Measurements from ENCODE around the gene ADD1. TPM values are rescaled to one million over a fixed set of nuclear protein-coding genes. Genes with fewer than 3 reads are reported as not detected.

The ADD1 gene
- total RNA-seq, 1 experiment from 2014 or later = 62.5 TPM

DNA sequence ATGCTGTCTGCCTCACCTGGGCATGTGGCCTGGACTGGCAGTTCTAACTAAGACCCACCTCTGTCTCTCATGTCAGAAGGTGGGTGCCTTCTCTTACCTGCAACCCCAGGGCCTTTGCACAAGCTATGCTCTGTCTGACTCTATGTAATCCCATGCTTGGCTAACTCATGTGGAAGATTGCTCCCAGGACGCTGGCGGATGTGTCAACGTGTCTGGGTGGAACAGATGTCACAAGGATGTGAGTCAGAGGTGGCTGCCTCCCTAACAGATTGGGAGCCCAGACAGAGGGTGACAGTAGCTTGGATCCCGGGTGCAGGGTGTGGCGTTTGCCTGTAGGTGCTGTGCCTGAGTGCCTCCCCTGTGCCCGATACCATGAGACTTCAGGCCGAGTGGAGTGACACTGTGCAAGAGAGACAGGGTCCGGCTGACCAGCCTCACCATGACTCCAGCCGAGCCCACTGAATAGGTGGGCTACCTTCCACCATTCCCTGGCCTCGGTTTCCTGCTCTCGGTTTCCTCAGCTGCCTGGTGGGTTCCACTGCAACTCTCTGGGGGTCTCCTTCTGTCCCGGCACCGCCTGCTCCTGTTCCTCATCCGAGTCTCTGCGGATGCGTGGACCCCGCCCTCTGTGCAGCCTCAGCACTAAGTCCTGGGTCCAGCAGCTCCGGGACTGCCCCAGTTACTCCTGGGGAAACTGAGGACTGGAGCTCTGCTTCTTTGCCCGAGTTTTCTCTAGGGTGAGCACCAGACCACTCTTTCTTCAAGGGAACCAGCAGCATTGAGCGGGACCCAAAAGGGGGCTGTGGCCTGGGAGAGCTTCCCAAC lies 39.8 kb upstream of the ADD1 start:
- Histone ChIP-seq H3K36me3 (no peaks in the 10 kb centered on the region; the same call in 1 of the 2 replicates), H3K9me3 (no peaks in the 10 kb centered on the region), H3K27me3 (no peaks in the 10 kb centered on the region), H3K4me3 (no peak overlapping the region)
- DNase-seq = no peak

- Histone ChIP-seq H3K36me3 (no peaks in the 10 kb centered on the region; the same call in 1 of the 2 replicates), H3K27me3 (no peaks in the 10 kb centered on the region), H3K9me3 (no peaks in the 10 kb centered on the region), H3K4me3 (no peak overlapping the region)
- DNase-seq = no peak
Measured at GRCh38 chr4:2804449-2804972, 39.1 kb upstream of the ADD1 start.

DNA sequence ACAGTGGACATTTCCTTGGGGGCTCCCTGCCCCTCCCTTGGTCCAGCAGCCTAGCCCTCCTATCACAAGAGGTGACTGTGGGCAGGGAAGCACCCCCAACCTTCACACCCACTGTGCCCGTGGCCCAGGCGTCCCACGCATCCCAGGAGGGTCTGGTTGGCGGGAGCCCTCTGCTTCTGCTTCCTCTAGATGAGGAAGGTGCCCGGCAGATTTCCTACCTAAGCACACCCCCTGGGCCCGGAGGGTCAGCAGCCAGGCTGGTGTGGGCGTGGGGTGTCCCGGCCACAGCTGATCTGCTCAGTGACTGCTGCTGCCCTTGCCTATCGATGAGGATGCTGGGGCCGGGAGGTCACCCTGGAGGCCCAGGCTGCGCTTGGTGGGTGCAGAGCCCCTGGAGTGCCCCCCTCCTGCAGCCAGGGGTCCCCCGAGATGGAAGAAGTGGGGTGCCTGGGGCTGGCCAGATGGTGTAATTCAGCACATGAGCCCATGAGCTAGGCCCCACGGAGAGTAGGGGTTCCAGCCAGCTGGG lies 38.6 kb upstream of the ADD1 start:
- no peak for DNase-seq
- H3K36me3 ChIP-seq = no peaks in the 10 kb centered on the region; the same call in 1 of the 2 replicates
- no peaks in the 10 kb centered on the region for H3K9me3 ChIP-seq
- no peak overlapping the region for H3K4me3 ChIP-seq
- no peaks in the 10 kb centered on the region for H3K27me3 ChIP-seq

- no peak for DNase-seq
- Histone ChIP-seq H3K9me3 (no peaks in the 10 kb centered on the region), H3K27me3 (no peaks in the 10 kb centered on the region), H3K4me3 (no peak overlapping the region), H3K36me3 (no peaks in the 10 kb centered on the region; the same call in 1 of the 2 replicates)
Measured at GRCh38 chr4:2805712-2806389, 37.8 kb upstream of the ADD1 start.

DNA sequence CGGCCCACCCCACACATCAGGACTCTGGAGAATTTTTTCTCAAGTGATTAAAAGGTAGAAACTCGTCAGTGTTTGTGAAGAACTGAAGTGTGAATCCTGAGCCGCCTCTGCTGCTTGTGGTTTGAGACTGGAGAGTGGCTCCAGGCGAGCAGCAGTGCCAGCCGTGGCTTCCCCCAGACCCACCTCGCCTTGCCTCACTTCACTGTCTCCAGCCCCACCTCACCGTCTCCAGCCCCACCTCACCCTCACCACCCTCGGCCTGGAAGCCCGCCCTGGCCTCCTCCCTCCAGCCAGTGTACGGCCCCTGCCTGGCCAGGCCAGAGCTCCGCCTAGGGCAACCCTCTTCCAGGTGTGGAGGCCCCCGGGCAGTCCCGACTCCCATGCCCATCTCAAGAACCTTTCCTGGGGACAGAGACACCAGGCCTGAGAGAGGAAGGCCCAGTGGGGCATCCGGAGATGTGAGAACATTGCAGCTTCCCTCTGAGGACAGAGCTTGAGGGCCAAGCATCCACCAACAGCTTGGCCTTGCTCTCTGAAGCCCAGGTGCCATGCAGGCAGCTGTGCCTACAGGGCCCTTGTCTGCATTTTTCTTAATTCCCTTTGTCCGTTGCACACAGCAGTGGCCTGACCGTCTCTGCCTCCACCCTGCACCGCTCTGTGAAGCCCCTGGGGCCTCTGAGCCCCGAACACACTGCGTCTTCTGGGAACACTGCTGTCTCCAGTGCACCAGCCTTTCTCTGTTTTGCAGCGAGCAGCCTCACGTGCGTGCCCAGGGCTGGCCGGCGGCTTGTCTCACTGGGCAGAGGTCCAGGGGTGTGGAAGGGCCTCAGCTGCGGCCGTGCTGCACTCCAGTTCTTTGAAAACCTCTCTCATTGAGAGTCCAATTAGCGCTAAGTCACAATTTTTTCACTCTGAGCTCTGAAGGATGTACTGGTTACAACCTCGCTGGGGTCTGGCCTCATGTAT lies 37.0 kb upstream of the ADD1 start:
- H3K4me3 ChIP-seq = no peak overlapping the region
- H3K27me3 ChIP-seq = no peaks in the 10 kb centered on the region
- H3K9me3 ChIP-seq = no peaks in the 10 kb centered on the region
- no peak for DNase-seq
- H3K36me3 ChIP-seq = no peaks in the 10 kb centered on the region

GRCh38 chr4:2807571-2807970 lies 36.1 kb upstream of the ADD1 start:
- Histone ChIP-seq H3K27me3 (no peaks in the 10 kb centered on the region), H3K36me3 (no peaks in the 10 kb centered on the region), H3K4me3 (no peak overlapping the region), H3K9me3 (no peaks in the 10 kb centered on the region)
- DNase-seq = no peak

DNA sequence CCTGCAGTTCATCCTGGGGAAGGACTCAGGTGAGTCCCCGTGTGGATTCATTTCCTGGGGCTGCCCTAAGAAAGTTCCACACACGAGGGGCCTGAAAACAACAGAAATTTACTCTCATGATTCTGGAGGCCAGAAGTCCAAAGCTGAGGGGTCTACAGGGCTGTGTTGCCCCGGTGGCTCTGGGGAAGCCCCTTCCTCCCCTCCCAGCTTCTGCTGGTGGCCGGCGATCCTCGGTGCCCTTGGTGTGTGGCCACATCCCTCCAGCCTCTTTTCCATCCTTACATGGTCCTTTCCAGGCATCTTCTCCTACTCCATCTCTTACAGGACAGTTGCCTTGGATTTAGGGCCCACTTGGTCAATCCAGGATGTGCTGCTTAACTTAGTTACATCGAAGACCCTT lies 35.6 kb upstream of the ADD1 start:
- DNase-seq = no peak
- Histone ChIP-seq H3K9me3 (no peaks in the 10 kb centered on the region), H3K27me3 (no peaks in the 10 kb centered on the region), H3K4me3 (no peak overlapping the region), H3K36me3 (no peaks in the 10 kb centered on the region)

DNA sequence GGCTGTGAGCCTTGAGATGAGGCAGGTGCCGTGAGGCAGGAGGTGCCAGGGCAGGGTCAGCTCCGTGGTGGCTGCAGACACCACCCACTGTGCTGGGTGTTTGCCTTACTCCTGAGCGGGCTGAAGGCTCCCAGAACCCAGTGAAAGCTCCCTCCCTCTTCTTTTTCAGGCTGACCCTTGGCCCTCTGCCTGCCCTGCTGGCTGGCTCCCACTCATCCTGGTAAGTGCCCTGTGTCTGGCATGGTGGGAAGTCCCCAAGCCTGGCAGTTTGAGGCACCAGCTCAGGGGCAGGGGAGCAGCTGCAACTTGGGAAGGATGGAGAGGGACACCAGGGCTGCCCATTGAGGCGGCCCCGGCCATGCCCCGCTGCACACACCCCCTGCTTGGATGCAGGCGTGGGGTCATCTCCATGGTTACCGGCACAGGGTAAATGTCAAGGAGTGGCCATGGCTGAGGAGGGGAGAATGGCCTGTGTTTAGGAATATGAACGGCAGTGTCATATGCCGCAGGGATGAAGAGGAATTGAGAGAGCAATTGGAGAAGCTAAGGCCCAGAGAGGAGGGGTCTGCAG lies 33.9 kb upstream of the ADD1 start:
- peaks cover 5% of the 10 kb centered on the region; the same call in 1 of the 2 replicates for H3K36me3 ChIP-seq
- DNase-seq = no peak
- H3K4me3 ChIP-seq = no peak overlapping the region
- H3K9me3 ChIP-seq = no peaks in the 10 kb centered on the region
- H3K27me3 ChIP-seq = no peaks in the 10 kb centered on the region

- Histone ChIP-seq H3K4me3 (no peak overlapping the region), H3K27me3 (no peaks in the 10 kb centered on the region), H3K36me3 (peaks cover 5% of the 10 kb centered on the region; the same call in 1 of the 2 replicates), H3K9me3 (no peaks in the 10 kb centered on the region)
- no peak for DNase-seq
Measured at GRCh38 chr4:2810388-2810787, 33.3 kb upstream of the ADD1 start.

DNA sequence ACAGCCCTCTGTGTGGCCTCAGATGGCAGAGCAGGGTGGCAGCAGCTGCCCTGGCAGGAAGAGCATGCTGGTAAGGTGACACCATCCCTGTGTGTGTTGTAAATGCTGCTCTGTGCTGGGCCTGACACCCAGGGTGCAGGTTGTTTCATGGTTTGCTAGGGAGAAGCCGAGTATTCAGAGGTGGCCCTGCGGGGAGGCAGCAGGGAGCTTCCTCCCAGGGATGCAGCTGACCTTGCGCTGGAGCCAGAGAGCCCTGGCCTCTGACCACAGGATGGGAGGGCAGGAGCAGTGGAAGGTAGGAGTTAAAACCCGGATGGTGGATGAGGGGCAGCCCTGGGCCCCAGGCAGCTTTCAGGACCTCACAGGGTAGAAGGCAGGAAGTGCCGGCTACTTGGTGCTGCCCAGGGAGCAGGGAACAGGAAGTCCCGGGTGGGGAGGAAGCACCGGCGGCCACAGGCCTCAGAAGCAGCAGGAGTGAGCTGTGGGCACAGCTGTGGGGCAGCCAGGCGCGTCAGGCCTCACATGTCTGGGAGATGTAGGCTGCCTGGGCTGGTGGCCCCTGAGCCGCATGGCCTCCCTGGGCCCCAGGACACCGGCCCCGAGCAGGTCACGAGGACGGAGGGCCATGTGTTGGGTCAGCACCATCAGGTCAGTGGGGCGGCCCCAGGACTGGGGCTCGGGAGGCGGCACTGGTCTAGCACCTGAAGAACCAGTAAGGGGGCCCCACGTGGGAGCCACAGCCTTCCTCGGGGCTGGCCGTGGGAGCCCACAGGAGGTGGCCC lies 31.6 kb upstream of the ADD1 start:
- Histone ChIP-seq H3K36me3 (peaks cover 5% of the 10 kb centered on the region; the same call in 1 of the 2 replicates), H3K4me3 (peak overlapping the region; percentile 46), H3K9me3 (no peaks in the 10 kb centered on the region), H3K27me3 (no peaks in the 10 kb centered on the region)
- DNase-seq = peak; percentile 80

DNA sequence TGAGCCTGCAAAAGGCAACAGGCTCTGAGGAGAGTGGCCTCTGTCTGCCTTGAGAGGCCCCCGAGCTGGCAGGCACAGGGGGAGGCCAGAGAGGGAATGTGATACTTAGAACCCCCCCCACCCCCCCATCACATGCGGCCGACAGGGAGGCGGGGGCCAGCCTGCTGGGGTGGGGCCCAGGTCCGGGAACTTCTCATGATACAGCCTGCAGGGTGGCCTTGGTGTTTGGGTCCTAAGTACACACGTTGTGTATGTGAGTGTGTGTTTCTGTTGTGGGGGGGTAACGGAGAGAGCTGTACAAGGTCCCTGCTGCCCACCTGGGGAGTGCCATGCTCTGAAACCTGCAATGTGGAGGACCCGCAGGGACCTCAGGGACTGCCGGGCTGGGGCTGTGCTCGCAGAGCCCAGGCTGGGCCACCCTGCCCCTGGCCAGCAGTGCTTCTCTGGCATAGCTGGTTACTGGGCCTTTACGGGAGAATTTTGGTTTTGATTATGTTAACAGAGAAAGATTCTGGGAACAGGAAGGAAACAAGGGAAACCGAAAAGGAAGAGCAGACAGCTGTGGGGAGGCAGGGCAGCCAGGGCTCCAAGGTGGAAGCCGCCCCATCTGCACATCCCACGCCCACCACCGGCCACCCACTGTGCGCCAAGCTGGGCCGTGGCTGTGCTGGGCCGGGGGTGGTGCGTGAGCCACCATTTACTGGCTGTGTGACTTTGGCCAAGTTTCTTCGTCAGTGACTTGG lies 30.9 kb upstream of the ADD1 start:
- DNase-seq = no peak

DNA sequence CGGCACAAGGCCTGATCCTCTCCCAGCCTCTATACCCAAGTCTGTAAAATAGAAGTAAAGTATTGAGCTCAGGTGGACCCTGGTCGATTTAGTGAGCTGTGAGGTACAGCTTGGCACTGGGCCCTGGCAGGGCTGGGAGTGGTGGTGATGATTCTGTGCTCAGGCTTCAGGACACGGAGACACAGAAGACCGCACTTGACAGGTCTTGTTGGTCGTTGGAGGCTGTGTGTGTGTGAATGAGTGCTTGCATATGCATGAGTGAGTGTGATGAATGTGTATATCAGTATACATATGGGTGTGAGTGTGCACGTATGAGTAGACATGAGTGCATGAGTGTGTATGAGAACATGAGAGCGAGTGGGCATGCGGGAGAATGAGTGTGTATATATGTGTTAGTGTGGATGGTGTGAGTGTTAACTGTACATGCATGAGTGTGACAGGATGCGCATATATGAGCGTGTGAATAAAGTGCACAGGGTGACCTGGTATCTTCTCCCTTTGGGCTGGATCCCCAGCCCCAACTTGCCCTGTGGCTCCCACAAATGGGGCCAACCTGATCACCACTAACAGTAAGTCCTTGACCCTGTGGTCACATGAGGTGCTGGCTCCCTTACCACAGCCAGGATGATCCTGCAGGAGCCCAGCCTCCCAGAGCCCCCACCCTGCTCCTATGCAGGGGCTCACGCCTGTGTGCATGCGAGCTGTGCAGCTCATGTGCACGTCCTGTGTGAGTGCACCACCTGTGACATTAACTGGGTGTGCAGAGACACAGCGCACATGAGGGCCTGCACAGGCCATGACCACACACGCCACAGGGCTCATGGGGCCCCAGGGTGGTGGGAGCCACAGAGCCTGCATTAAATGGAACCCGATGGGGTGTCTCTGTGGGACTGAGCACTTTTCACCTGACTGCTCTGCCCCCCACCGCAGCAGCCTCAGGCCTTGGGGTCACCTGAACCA lies 29.9 kb upstream of the ADD1 start:
- Histone ChIP-seq H3K9me3 (no peaks in the 10 kb centered on the region), H3K36me3 (peaks cover 5% of the 10 kb centered on the region; the same call in 1 of the 2 replicates), H3K27me3 (no peaks in the 10 kb centered on the region), H3K4me3 (no peak overlapping the region; the same call in 1 of the 2 replicates)
- no peak for DNase-seq

More for the DNA sequence above, 30.9 kb upstream of the ADD1 start:
- Histone ChIP-seq H3K4me3 (peak overlapping the region; percentile 46), H3K36me3 (peaks cover 5% of the 10 kb centered on the region; the same call in 1 of the 2 replicates), H3K9me3 (no peaks in the 10 kb centered on the region), H3K27me3 (no peaks in the 10 kb centered on the region)

GRCh38 chr4:2814627-2815270 lies 28.9 kb upstream of the ADD1 start:
- DNase-seq = no peak
- H3K4me3 ChIP-seq = no peak overlapping the region

More at GRCh38 chr4:2814627-2815270, 28.9 kb upstream of the ADD1 start:
- H3K9me3 ChIP-seq = no peaks in the 10 kb centered on the region
- peaks cover 5% of the 10 kb centered on the region; the same call in 1 of the 2 replicates for H3K36me3 ChIP-seq
- no peaks in the 10 kb centered on the region for H3K27me3 ChIP-seq
